PC-3 (cell line): ENCODE measurements around the gene ACSM6.

Experiments
- EZH2 ChIP-seq: fragments of 300-600 bp; sonication (generic); IDR thresholded peaks from one replicate; pipeline ENCODE4 v1.6.1; 2017; ENCODE audit warnings: antibody characterized with exemption, mild to moderate bottlenecking, low read length; ENCODE audit not compliant: unreplicated experiment
- TF ChIP-seq, protein P1 (sequence below): fragments of 300-600 bp; sonication (generic); conservative IDR thresholded peaks from 2 replicates; pipeline ENCODE4 v1.5.1; 2017; ENCODE audit warnings: antibody characterized with exemption, low read depth, mild to moderate bottlenecking, low read length

DNA sequence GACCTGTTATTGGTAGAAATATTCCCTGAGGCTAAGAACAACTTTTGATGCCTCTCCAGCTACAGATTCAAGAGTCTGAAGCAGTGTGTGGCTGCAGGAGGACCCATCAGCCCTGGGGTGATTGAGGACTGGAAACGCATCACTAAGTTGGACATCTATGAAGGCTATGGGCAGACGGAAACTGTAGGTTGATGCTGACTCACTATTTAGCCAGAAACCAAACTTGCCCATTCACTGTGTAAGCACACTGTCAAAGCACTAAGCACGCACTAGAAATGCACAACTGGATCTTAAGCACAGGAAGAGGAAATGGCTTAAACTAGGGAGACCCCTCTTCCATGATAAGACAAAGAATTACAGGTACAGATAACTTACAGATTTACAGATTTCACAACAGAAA lies 20.8 kb downstream of the ACSM6 start:
- TF ChIP-seq, protein P1, sequence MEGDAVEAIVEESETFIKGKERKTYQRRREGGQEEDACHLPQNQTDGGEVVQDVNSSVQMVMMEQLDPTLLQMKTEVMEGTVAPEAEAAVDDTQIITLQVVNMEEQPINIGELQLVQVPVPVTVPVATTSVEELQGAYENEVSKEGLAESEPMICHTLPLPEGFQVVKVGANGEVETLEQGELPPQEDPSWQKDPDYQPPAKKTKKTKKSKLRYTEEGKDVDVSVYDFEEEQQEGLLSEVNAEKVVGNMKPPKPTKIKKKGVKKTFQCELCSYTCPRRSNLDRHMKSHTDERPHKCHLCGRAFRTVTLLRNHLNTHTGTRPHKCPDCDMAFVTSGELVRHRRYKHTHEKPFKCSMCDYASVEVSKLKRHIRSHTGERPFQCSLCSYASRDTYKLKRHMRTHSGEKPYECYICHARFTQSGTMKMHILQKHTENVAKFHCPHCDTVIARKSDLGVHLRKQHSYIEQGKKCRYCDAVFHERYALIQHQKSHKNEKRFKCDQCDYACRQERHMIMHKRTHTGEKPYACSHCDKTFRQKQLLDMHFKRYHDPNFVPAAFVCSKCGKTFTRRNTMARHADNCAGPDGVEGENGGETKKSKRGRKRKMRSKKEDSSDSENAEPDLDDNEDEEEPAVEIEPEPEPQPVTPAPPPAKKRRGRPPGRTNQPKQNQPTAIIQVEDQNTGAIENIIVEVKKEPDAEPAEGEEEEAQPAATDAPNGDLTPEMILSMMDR = no peak
- no peak for TF ChIP-seq EZH2
